GM19328 (cell line): Measurements from ENCODE around the gene IGSF22.
A peak's percentile ranks its signal among the peaks of the same experiment; 100 is the strongest.

Source experiments
- ATAC-seq: cut with Tn5 transposase; IDR thresholded peaks from one replicate; pipeline ENCODE4 v1.9.1; 2021; ENCODE audit warnings: mild to moderate bottlenecking, moderate library complexity; ENCODE audit not compliant: unreplicated experiment

The IGSF22 gene

GRCh38 chr11:18745251-18745650 lies 19.3 kb upstream of the IGSF22 start:
- ATAC-seq = no peak

GRCh38 chr11:18743900-18744514 lies 18.0 kb upstream of the IGSF22 start:
- no peak for ATAC-seq

GRCh38 chr11:18743365-18743764 lies 17.4 kb upstream of the IGSF22 start:
- ATAC-seq = no peak

GRCh38 chr11:18741783-18742182 lies 15.8 kb upstream of the IGSF22 start:
- no peak for ATAC-seq

- no peak for ATAC-seq
These were observed 13.7 kb upstream of the IGSF22 start for GRCh38 chr11:18739685-18740084.

- no peak for ATAC-seq
These were observed 11.7 kb upstream of the IGSF22 start for GRCh38 chr11:18737642-18738041.

- no peak for ATAC-seq
These were observed 10.7 kb upstream of the IGSF22 start for GRCh38 chr11:18736590-18737148.

GRCh38 chr11:18733202-18733601 lies 7.2 kb upstream of the IGSF22 start:
- no peak for ATAC-seq

- no peak for ATAC-seq
These were observed 6.2 kb upstream of the IGSF22 start for GRCh38 chr11:18731949-18732821.

- ATAC-seq = no peak
These were observed 5.5 kb upstream of the IGSF22 start for GRCh38 chr11:18731441-18731840.

- ATAC-seq = no peak
These were observed 4.0 kb upstream of the IGSF22 start for GRCh38 chr11:18730020-18730419.

- no peak for ATAC-seq
These were observed 3.4 kb upstream of the IGSF22 start for GRCh38 chr11:18729426-18729825.

- no peak for ATAC-seq
These were observed 2.7 kb upstream of the IGSF22 start for GRCh38 chr11:18728658-18729057.

- ATAC-seq = no peak
These were observed 1.7 kb upstream of the IGSF22 start for GRCh38 chr11:18727479-18728236.

GRCh38 chr11:18723991-18724390 lies 2.0 kb downstream of the IGSF22 start:
- no peak for ATAC-seq

- ATAC-seq = no peak
These were observed 3.7 kb downstream of the IGSF22 start for GRCh38 chr11:18722293-18722637.

GRCh38 chr11:18721561-18722292 lies 4.3 kb downstream of the IGSF22 start:
- ATAC-seq = no peak

- ATAC-seq = peak; percentile 82
These were observed 5.0 kb downstream of the IGSF22 start for GRCh38 chr11:18720808-18721560.

GRCh38 chr11:18720091-18720807 lies 5.7 kb downstream of the IGSF22 start:
- no peak for ATAC-seq
